Measurements from ENCODE around the gene ARHGEF12.

ARHGEF12 gene

GRCh38 chr11:120340529-120340928 lies 4.3 kb downstream of the ARHGEF12 start:
- DNase-seq (ENCODE audit: extremely low read depth in 1 of 2, low read depth in 1 of 2) = no peak

GRCh38 chr11:120342226-120342625 lies 6.0 kb downstream of the ARHGEF12 start:
- DNase-seq (ENCODE audit: extremely low read depth in 1 of 2, low read depth in 1 of 2) = no peak

GRCh38 chr11:120342678-120343077 lies 6.5 kb downstream of the ARHGEF12 start:
- DNase-seq (ENCODE audit: extremely low read depth in 1 of 2, low read depth in 1 of 2) = no peak

- DNase-seq (ENCODE audit: extremely low read depth in 1 of 2, low read depth in 1 of 2) = no peak
Measured at GRCh38 chr11:120343429-120343828, 7.2 kb downstream of the ARHGEF12 start.

GRCh38 chr11:120344302-120345004 lies 8.2 kb downstream of the ARHGEF12 start:
- DNase-seq (ENCODE audit: extremely low read depth in 1 of 2, low read depth in 1 of 2) = no peak

GRCh38 chr11:120346233-120346632 lies 10.0 kb downstream of the ARHGEF12 start:
- no peak for DNase-seq (ENCODE audit: extremely low read depth in 1 of 2, low read depth in 1 of 2)

GRCh38 chr11:120350637-120351036 lies 14.4 kb downstream of the ARHGEF12 start:
- no peak for DNase-seq (ENCODE audit: extremely low read depth in 1 of 2, low read depth in 1 of 2)

- no peak for DNase-seq (ENCODE audit: extremely low read depth in 1 of 2, low read depth in 1 of 2)
Measured at GRCh38 chr11:120352405-120352804, 16.2 kb downstream of the ARHGEF12 start.

- DNase-seq (ENCODE audit: extremely low read depth in 1 of 2, low read depth in 1 of 2) = no peak
Measured at GRCh38 chr11:120354068-120354467, 17.9 kb downstream of the ARHGEF12 start.

- DNase-seq (ENCODE audit: extremely low read depth in 1 of 2, low read depth in 1 of 2) = no peak
Measured at GRCh38 chr11:120354779-120355178, 18.6 kb downstream of the ARHGEF12 start.

- DNase-seq (ENCODE audit: extremely low read depth in 1 of 2, low read depth in 1 of 2) = no peak
Measured at GRCh38 chr11:120357620-120358019, 21.4 kb downstream of the ARHGEF12 start.

- no peak for DNase-seq (ENCODE audit: extremely low read depth in 1 of 2, low read depth in 1 of 2)
Measured at GRCh38 chr11:120358729-120359128, 22.5 kb downstream of the ARHGEF12 start.

- no peak for DNase-seq (ENCODE audit: extremely low read depth in 1 of 2, low read depth in 1 of 2)
Measured at GRCh38 chr11:120363436-120363835, 27.2 kb downstream of the ARHGEF12 start.

GRCh38 chr11:120365512-120365911 lies 29.3 kb downstream of the ARHGEF12 start:
- DNase-seq (ENCODE audit: extremely low read depth in 1 of 2, low read depth in 1 of 2) = no peak

- no peak for DNase-seq (ENCODE audit: extremely low read depth in 1 of 2, low read depth in 1 of 2)
Measured at GRCh38 chr11:120372296-120372695, 36.1 kb downstream of the ARHGEF12 start.

GRCh38 chr11:120375076-120375475 lies 38.9 kb downstream of the ARHGEF12 start:
- no peak for DNase-seq (ENCODE audit: extremely low read depth in 1 of 2, low read depth in 1 of 2)

GRCh38 chr11:120376547-120377182 lies 40.5 kb downstream of the ARHGEF12 start:
- no peak for DNase-seq (ENCODE audit: extremely low read depth in 1 of 2, low read depth in 1 of 2)

- no peak for DNase-seq (ENCODE audit: extremely low read depth in 1 of 2, low read depth in 1 of 2)
Measured at GRCh38 chr11:120378474-120378873, 42.3 kb downstream of the ARHGEF12 start.

- no peak for DNase-seq (ENCODE audit: extremely low read depth in 1 of 2, low read depth in 1 of 2)
Measured at GRCh38 chr11:120381401-120381800, 45.2 kb downstream of the ARHGEF12 start.

- no peak for DNase-seq (ENCODE audit: extremely low read depth in 1 of 2, low read depth in 1 of 2)
Measured at GRCh38 chr11:120383518-120384155, 47.4 kb downstream of the ARHGEF12 start.

- no peak for DNase-seq (ENCODE audit: extremely low read depth in 1 of 2, low read depth in 1 of 2)
Measured at GRCh38 chr11:120384476-120384875, 48.3 kb downstream of the ARHGEF12 start.

- no peak for DNase-seq (ENCODE audit: extremely low read depth in 1 of 2, low read depth in 1 of 2)
Measured at GRCh38 chr11:120385110-120385509, 48.9 kb downstream of the ARHGEF12 start.
